HUES48 (cell line): ENCODE results near the gene CCR5AS.

Source experiments
- H3K27ac ChIP-seq: one replicate; pipeline ENCODE4 v1.7.0; 2013; ENCODE audit warnings: low read depth, low read length, inconsistent platforms
- H3K27me3 ChIP-seq: 2 replicates; pipeline ENCODE4 v1.6.1; 2013; ENCODE audit warnings: mild to moderate bottlenecking, low read length; ENCODE audit not compliant: control insufficient read depth, insufficient read depth
- H3K36me3 ChIP-seq: 2 replicates; pipeline ENCODE4 v1.6.1; 2013; ENCODE audit warnings: low read length; ENCODE audit not compliant: control insufficient read depth, insufficient read depth
- H3K4me1 ChIP-seq: 2 replicates; pipeline ENCODE4 v1.6.1; 2013; ENCODE audit warnings: mild to moderate bottlenecking, low read length; ENCODE audit not compliant: control insufficient read depth, insufficient read depth
- H3K4me3 ChIP-seq: 2 replicates; pipeline ENCODE4 v1.5.1; 2013; ENCODE audit warnings: mild to moderate bottlenecking, low read depth, low read length
- H3K9ac ChIP-seq: 2 replicates; pipeline ENCODE4 v1.6.1; 2013; ENCODE audit warnings: mild to moderate bottlenecking, low read depth, low read length, moderate library complexity
- H3K9me3 ChIP-seq: 2 replicates; pipeline ENCODE4 v1.6.1; 2013; ENCODE audit warnings: low read length; ENCODE audit not compliant: control insufficient read depth, insufficient read depth

Gene CCR5AS

GRCh38 chr3:46325645-46326300, 81.1 kb downstream of the CCR5AS start:
- Histone ChIP-seq H3K27me3 (no peaks in the 10 kb centered on the region), H3K27ac (no peak overlapping the region), H3K9me3 (peaks cover 5% of the 10 kb centered on the region; the same call in 1 of the 2 replicates), H3K4me1 (no peaks in the 10 kb centered on the region), H3K4me3 (no peak overlapping the region), H3K36me3 (no peaks in the 10 kb centered on the region), H3K9ac (no peak overlapping the region)

GRCh38 chr3:46324036-46324435, 82.8 kb downstream of the CCR5AS start:
- no peak overlapping the region for H3K9ac ChIP-seq
- H3K9me3 ChIP-seq = peaks cover 5% of the 10 kb centered on the region; the same call in 1 of the 2 replicates
- no peak overlapping the region for H3K4me3 ChIP-seq
- no peaks in the 10 kb centered on the region for H3K27me3 ChIP-seq
- H3K4me1 ChIP-seq = no peaks in the 10 kb centered on the region
- no peaks in the 10 kb centered on the region for H3K36me3 ChIP-seq
- H3K27ac ChIP-seq = no peak overlapping the region

GRCh38 chr3:46321461-46322104, 85.3 kb downstream of the CCR5AS start:
- Histone ChIP-seq H3K4me3 (no peak overlapping the region), H3K27ac (no peak overlapping the region), H3K4me1 (no peaks in the 10 kb centered on the region), H3K9me3 (peaks cover 11% of the 10 kb centered on the region; the same call in 1 of the 2 replicates), H3K36me3 (no peaks in the 10 kb centered on the region), H3K27me3 (no peaks in the 10 kb centered on the region), H3K9ac (no peak overlapping the region)

GRCh38 chr3:46318207-46318927, 88.5 kb downstream of the CCR5AS start:
- Histone ChIP-seq H3K4me1 (no peaks in the 10 kb centered on the region), H3K36me3 (no peaks in the 10 kb centered on the region), H3K27me3 (no peaks in the 10 kb centered on the region), H3K9ac (no peak overlapping the region), H3K27ac (no peak overlapping the region), H3K4me3 (no peak overlapping the region), H3K9me3 (peaks cover 11% of the 10 kb centered on the region; the same call in 1 of the 2 replicates)

- Histone ChIP-seq H3K4me3 (no peak overlapping the region), H3K36me3 (no peaks in the 10 kb centered on the region), H3K27ac (no peak overlapping the region), H3K27me3 (no peaks in the 10 kb centered on the region), H3K9ac (no peak overlapping the region), H3K4me1 (peaks cover 5% of the 10 kb centered on the region), H3K9me3 (peaks cover 11% of the 10 kb centered on the region; the same call in 1 of the 2 replicates)
These were observed 90.7 kb downstream of the CCR5AS start for GRCh38 chr3:46316206-46316605.

DNA sequence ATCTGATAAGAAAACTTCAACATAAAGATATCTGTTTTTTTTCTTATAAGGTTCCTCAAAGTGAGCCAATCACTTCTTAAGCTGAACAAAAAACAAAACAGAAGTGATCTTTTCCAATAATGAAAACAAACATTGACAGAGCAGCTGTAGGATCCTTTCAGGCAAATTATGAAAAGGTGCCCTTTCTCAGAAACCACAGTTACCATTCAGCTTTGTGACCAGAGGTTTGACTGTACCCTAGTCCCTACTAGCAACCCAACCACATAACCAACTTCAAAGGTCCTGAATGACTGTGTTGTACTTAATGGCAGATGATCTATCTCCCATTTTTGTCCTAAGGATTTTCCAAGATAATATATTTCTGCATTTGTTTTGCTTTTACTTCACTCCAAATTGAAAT, 92.3 kb downstream of the CCR5AS start:
- Histone ChIP-seq H3K9me3 (peaks cover 11% of the 10 kb centered on the region; the same call in 1 of the 2 replicates), H3K27ac (no peak overlapping the region), H3K27me3 (no peaks in the 10 kb centered on the region), H3K36me3 (no peaks in the 10 kb centered on the region), H3K4me1 (peaks cover 6% of the 10 kb centered on the region), H3K9ac (no peak overlapping the region), H3K4me3 (no peak overlapping the region)
